HepG2 (cell line): ENCODE data around the gene USP34. TPM values are rescaled to one million over a fixed set of nuclear protein-coding genes. Genes with fewer than 3 reads are reported as not detected.

ENCODE experiments used
- ATAC-seq: fragments of 200-7000 bp; cut with Tn5 transposase; 3 replicates; pipeline ENCODE4 v1.9.1; 2020; ENCODE audit warnings: mild to moderate bottlenecking, moderate library complexity
- BruUV-seq: library from RNA; stranded (reverse); fragments of 400-500 nt; replicated peaks from 2 replicates; lab custom pipeline; 2021; lab: Mats Ljungman, UMichigan
- CTCF ChIA-PET: fragments of 300-600 bp; formaldehyde crosslinking; extraction: SDS; loops from one replicate; lab custom pipeline; 2021; ENCODE audit warnings: low total read pairs, inconsistent platforms, low intra/inter-chr PET ratio; lab: Yijun Ruan, JAX
- POLR2A ChIA-PET: fragments of 350-600 bp; sonication (Branson Sonifier 250); formaldehyde crosslinking; loops from one replicate; lab custom pipeline; 2020; ENCODE audit warnings: antibody characterized with exemption, inconsistent platforms; lab: Yijun Ruan, JAX
- DNase-seq: peaks from one replicate; pipeline ENCODE4 v3.0.0-alpha.2; 2015; ENCODE audit warnings: low spot score
- FAIRE-seq: peaks from 3 replicates; lab custom pipeline; 2011; peaks lifted over from hg19 to GRCh38; lab: Jason Lieb, UNC
- H2AFZ ChIP-seq: one replicate; pipeline ENCODE4 v1.6.1; 2011; ENCODE audit warnings: low read length, inconsistent platforms
- H3K27ac ChIP-seq: fragments of 300-600 bp; 3 replicates; pipeline ENCODE4 v1.8.0; 2011; ENCODE audit warnings: mixed run types, mild to moderate bottlenecking, mixed read lengths, low read length, inconsistent platforms; ENCODE audit not compliant: insufficient read depth; ENCODE audit errors: extremely low read length
- H3K27me3 ChIP-seq, 2 experiments: fragments of 200-600 bp in 1 of 2; 2 replicates in 1 of 2; 3 replicates in 1 of 2; pipeline versions ENCODE4 v1.6.0 to v1.8.0; 2011; ENCODE audit warnings: low read length in 2 of 2, mild to moderate bottlenecking in 2 of 2, moderate library complexity in 2 of 2, inconsistent platforms in 1 of 2; ENCODE audit not compliant: insufficient read depth in 2 of 2, control insufficient read depth in 1 of 2
- H3K36me3 ChIP-seq, 2 experiments: fragments of 200-600 bp in 1 of 2; replicated peaks in 1 of 2; 2 replicates in 1 of 2; 3 replicates in 1 of 2; pipeline versions ENCODE4 v1.5.1 to v1.8.0; 2011; ENCODE audit warnings: low read length in 2 of 2, inconsistent platforms in 1 of 2; ENCODE audit not compliant: insufficient read depth in 2 of 2, control insufficient read depth in 1 of 2
- H3K4me1 ChIP-seq: 2 replicates; pipeline ENCODE4 v1.5.1; 2012; ENCODE audit warnings: low read length, inconsistent platforms; ENCODE audit not compliant: insufficient read depth
- H3K4me2 ChIP-seq: 2 replicates; pipeline ENCODE4 v1.6.0; 2011; ENCODE audit warnings: low read depth, low read length, inconsistent platforms
- H3K4me3 ChIP-seq, 3 experiments: fragments of 200-600 bp in 1 of 3; sonication (generic), shearing (Covaris generic) in 1 of 3; replicated peaks in 1 of 3; 2 replicates each; pipeline ENCODE4 v1.5.1; 2011 to 2016; ENCODE audit warnings: low read length in 3 of 3, inconsistent platforms in 2 of 3, low read depth in 2 of 3, mild to moderate bottlenecking in 2 of 3, control low read depth in 1 of 3, mixed read lengths in 1 of 3; ENCODE audit not compliant: insufficient read depth in 1 of 3
- H3K79me2 ChIP-seq: one replicate; pipeline ENCODE4 v1.6.1; 2011; ENCODE audit warnings: low read length, inconsistent platforms; ENCODE audit not compliant: insufficient read depth
- H3K9ac ChIP-seq: 2 replicates; pipeline ENCODE4 v1.6.0; 2011; ENCODE audit warnings: mild to moderate bottlenecking, low read depth, low read length, inconsistent platforms; ENCODE audit not compliant: insufficient read depth
- H3K9me3 ChIP-seq: 2 replicates; pipeline ENCODE4 v1.5.1; 2012; ENCODE audit warnings: mild to moderate bottlenecking, low read length
- H4K20me1 ChIP-seq: 2 replicates; pipeline ENCODE4 v1.6.0; 2011; ENCODE audit warnings: inconsistent platforms, mild to moderate bottlenecking, low read length, moderate library complexity; ENCODE audit not compliant: insufficient read depth
- ATF2 ChIP-seq: sonication (generic); formaldehyde crosslinking; IDR thresholded peaks from 2 replicates; pipeline ENCODE4 v1.4.0; 2020; ENCODE audit warnings: missing genetic modification reagents
- CEBPB ChIP-seq: IDR thresholded peaks from 2 replicates; pipeline ENCODE4 v1.6.1; 2011; ENCODE audit warnings: low read depth, low read length, improper control_type of control experiment, borderline replicate concordance
- FOXJ3 ChIP-seq: sonication (generic); formaldehyde crosslinking; IDR thresholded peaks from 2 replicates; pipeline ENCODE4 v1.4.0; 2020; ENCODE audit warnings: missing genetic modification reagents, mild to moderate bottlenecking, borderline replicate concordance
- GATAD2A ChIP-seq: IDR thresholded peaks from 2 replicates; pipeline ENCODE4 v1.6.1; 2016
- HDAC1 ChIP-seq: sonication (generic); formaldehyde crosslinking; IDR thresholded peaks from 2 replicates; pipeline ENCODE4 v1.5.1; 2020; ENCODE audit warnings: mild to moderate bottlenecking, missing genetic modification reagents
- IRF2 ChIP-seq: IDR thresholded peaks from 2 replicates; pipeline ENCODE4 v1.6.1; 2018; ENCODE audit warnings: missing genetic modification reagents, missing compliant biosample characterization
- JDP2 ChIP-seq: sonication (generic); formaldehyde crosslinking; IDR thresholded peaks from 2 replicates; pipeline ENCODE4 v1.8.1; 2022; ENCODE audit warnings: missing genetic modification reagents, borderline replicate concordance
- MAFF ChIP-seq: IDR thresholded peaks from 2 replicates; pipeline ENCODE4 v1.6.1; 2011; ENCODE audit warnings: low read depth, low read length, improper control_type of control experiment
- PHF8 ChIP-seq: sonication (generic); formaldehyde crosslinking; IDR thresholded peaks from 2 replicates; pipeline ENCODE4 v1.5.0; 2020; ENCODE audit warnings: missing genetic modification reagents
- REL ChIP-seq: sonication (generic); formaldehyde crosslinking; conservative IDR thresholded peaks from 2 replicates; pipeline ENCODE4 v1.8.0; 2022; ENCODE audit warnings: mild to moderate bottlenecking, missing genetic modification reagents, moderate library complexity
- TARDBP ChIP-seq: sonication (generic); formaldehyde crosslinking; IDR thresholded peaks from 2 replicates; pipeline ENCODE4 v1.8.0; 2022; ENCODE audit warnings: mild to moderate bottlenecking, missing genetic modification reagents
- TBX3 ChIP-seq: fragments of 450-650 bp; IDR thresholded peaks from 2 replicates; pipeline ENCODE4 v1.6.1; 2017; ENCODE audit warnings: antibody characterized with exemption, mild to moderate bottlenecking, inconsistent platforms, borderline replicate concordance
- U2AF1 ChIP-seq: fragments of 200-400 bp; formaldehyde crosslinking; optimal IDR thresholded peaks from 2 replicates; pipeline ENCODE3; 2017; ENCODE audit warnings: mild to moderate bottlenecking, low read depth, low read length
- UBTF ChIP-seq: sonication (generic); formaldehyde crosslinking; IDR thresholded peaks from 2 replicates; pipeline ENCODE4 v1.4.0; 2020; ENCODE audit warnings: mild to moderate bottlenecking, missing genetic modification reagents
- ZFP90 ChIP-seq: sonication (generic); formaldehyde crosslinking; IDR thresholded peaks from 2 replicates; pipeline ENCODE4 v1.8.0; 2022; ENCODE audit warnings: missing genetic modification reagents, mild to moderate bottlenecking, inconsistent platforms, borderline replicate concordance
- ZNF205 ChIP-seq: IDR thresholded peaks from 2 replicates; pipeline ENCODE4 v1.6.1; 2018; ENCODE audit warnings: missing biosample characterization, missing genetic modification reagents
- ZNF367 ChIP-seq: sonication (generic); formaldehyde crosslinking; IDR thresholded peaks from 2 replicates; pipeline ENCODE4 v1.4.0; 2020; ENCODE audit warnings: missing genetic modification reagents, borderline replicate concordance
- ZNF629 ChIP-seq: sonication (generic); formaldehyde crosslinking; conservative IDR thresholded peaks from 2 replicates; pipeline ENCODE4 v1.5.0; 2020; ENCODE audit warnings: missing genetic modification reagents
- ZNF652 ChIP-seq: IDR thresholded peaks from 2 replicates; pipeline ENCODE4 v1.6.1; 2016; ENCODE audit warnings: low read depth, borderline replicate concordance
- WGBS: methylation state at CpG from one replicate; pipeline ENCODE4 v1.1.6; 2017; ENCODE audit warnings: low lambda C conversion rate; 5-methylcytosine and 5-hydroxymethylcytosine counted together
- in situ Hi-C: cut with HindIII; loops from 2 replicates; pipeline ENCODE4 v1.10.0; 2017; ENCODE audit warnings: low pct_unique_long_range_greater_than_20kb; ENCODE audit not compliant: extremely low pct_ligation_motif_present
- intact Hi-C: fragments of 100-400 bp; cut with micrococcal nuclease; formaldehyde crosslinking; loops from one replicate; pipeline ENCODE4 v1.10.0; 2022; ENCODE audit not compliant: unreplicated experiment
- polyA plus RNA-seq, 8 experiments: library from polyadenylated mRNA; depleted of rRNA in 3 of 8; stranded (reverse) in 7 of 8; unstranded in 1 of 8; fragments of >200 nt; fragmentation: Illumina TruSeq in 4 of 8; extraction: Trizol in 4 of 8; gene quantifications; 2 replicates each; pipeline versions ENCODE4 v1.2.1 to v1.2.3, GENCODE V29; 2011 to 2016; ENCODE audit warnings: low read depth in 4 of 8, missing spikeins in 1 of 8, mixed read lengths in 1 of 8; ENCODE audit not compliant: insufficient read depth in 1 of 8
- total RNA-seq, 5 experiments: library from RNA; depleted of rRNA; stranded (reverse); fragments of >200 nt; fragmentation: Illumina TruSeq; extraction: Trizol; gene quantifications; 2 replicates each; pipeline ENCODE4 v1.2.3, GENCODE V29; 2016; ENCODE audit warnings: low read depth in 1 of 5
- TF ChIP-seq, protein P1 (sequence below): sonication (generic); formaldehyde crosslinking; conservative IDR thresholded peaks from 2 replicates; pipeline ENCODE4 v1.4.0; 2020; ENCODE audit warnings: missing genetic modification reagents

Gene USP34
- total and polyA plus RNA-seq, 2 of the 13 experiments (the other 11 are each of a cell fraction or from before 2014, with no cell fraction given) = 99.2 to 100 TPM

DNA sequence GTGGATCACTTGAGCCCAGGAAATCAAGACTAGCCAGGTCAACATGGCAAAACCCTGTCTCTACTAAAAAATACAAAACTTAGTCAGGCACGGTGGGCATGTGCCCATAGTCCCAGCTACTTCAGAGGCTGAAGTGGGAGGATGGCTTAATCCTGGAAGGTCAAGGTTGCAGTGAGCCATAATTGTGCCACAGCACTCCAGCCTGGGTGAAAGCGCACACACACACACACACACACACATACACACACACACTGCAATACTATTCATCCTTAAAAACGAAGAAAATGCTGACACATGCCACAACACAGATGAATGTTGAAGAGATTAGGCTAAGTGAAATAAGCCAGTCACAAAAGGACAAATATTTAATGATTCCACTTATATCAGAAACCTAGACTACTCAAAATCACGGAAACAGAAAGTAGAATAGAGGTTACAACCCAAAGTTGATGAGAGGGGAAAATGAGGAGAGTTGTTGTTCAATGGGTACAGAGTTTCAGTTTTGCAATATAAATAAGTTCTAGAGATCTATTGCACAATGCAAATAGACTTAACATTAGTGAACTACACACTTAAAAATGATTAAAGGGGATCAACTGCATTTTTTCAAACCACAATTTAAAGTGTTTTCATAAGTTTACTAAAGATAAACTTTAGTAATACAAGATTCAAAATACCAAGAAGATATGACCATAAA is 114.5 kb downstream of the USP34 start:
- FAIRE-seq = no peak
- H3K9ac ChIP-seq = no peak overlapping the region
- no peaks in the 10 kb centered on the region; the same call in 1 of the 2 replicates for H3K9me3 ChIP-seq
- peak; percentile 43 for DNase-seq
- H3K27ac ChIP-seq = peak overlapping the region; percentile 15
- H3K79me2 ChIP-seq = peaks cover 54% of the 10 kb centered on the region
- no TSS peak for BruUV-seq
- H4K20me1 ChIP-seq = 0 out of 2 replicates have a peak, but pooled peaks cover 5% of the 10 kb centered on the region
- H3K4me2 ChIP-seq = 0 out of 2 replicates have a peak overlapping the region, but pooled peaks have one; percentile 0
- no peaks in the 10 kb centered on the region for H3K27me3 ChIP-seq
- peak; percentile 59 for ATAC-seq
- in situ Hi-C loops (no loop called here), intact Hi-C loops (no loop called here)
- peaks cover 7 to 24% of the 10 kb centered on the region in 2 experiments; a peak in 3 of 5 replicates for H3K36me3 ChIP-seq
- no peak overlapping the region for H2AFZ ChIP-seq
- WGBS = 78% methylated on average over 4 of the region's 4 CpGs
- H3K4me1 ChIP-seq = peaks cover 20% of the 10 kb centered on the region
- no peak overlapping the region for H3K4me3 ChIP-seq
- POLR2A ChIA-PET = no interaction called here
- CTCF ChIA-PET = no interaction called here
- TF ChIP-seq ZNF367 (CRISPR knock-in tag) (no peak), REL (CRISPR knock-in tag) (no peak), ZNF629 (CRISPR knock-in tag) (peak; percentile 19; the same call in 1 of the 2 replicates), PHF8 (CRISPR knock-in tag) (no peak), TBX3 (peak; percentile 21; the same call in 1 of the 2 replicates), ZNF205 (no peak), MAFF (peak; percentile 60), IRF2 (CRISPR knock-in tag) (no peak), GATAD2A (peak; percentile 27; the same call in 1 of the 2 replicates), UBTF (CRISPR knock-in tag) (no peak), ATF2 (CRISPR knock-in tag) (no peak), TARDBP (CRISPR knock-in tag) (no peak), JDP2 (CRISPR knock-in tag) (no peak), HDAC1 (CRISPR knock-in tag) (no peak), ZFP90 (CRISPR knock-in tag) (0 out of 2 replicates have a peak, but pooled peaks have one; percentile 50), FOXJ3 (CRISPR knock-in tag) (0 out of 2 replicates have a peak, but pooled peaks have one; percentile 29), U2AF1 (no peak), CEBPB (peak; percentile 91), ZNF652 (no peak)
- TF ChIP-seq, protein P1, sequence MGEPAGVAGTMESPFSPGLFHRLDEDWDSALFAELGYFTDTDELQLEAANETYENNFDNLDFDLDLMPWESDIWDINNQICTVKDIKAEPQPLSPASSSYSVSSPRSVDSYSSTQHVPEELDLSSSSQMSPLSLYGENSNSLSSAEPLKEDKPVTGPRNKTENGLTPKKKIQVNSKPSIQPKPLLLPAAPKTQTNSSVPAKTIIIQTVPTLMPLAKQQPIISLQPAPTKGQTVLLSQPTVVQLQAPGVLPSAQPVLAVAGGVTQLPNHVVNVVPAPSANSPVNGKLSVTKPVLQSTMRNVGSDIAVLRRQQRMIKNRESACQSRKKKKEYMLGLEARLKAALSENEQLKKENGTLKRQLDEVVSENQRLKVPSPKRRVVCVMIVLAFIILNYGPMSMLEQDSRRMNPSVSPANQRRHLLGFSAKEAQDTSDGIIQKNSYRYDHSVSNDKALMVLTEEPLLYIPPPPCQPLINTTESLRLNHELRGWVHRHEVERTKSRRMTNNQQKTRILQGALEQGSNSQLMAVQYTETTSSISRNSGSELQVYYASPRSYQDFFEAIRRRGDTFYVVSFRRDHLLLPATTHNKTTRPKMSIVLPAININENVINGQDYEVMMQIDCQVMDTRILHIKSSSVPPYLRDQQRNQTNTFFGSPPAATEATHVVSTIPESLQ (CRISPR knock-in tag) = no peak
